HEK293T (cell line): Measurements from ENCODE around the gene NAA38.

Experiments
- BHLHE40 ChIP-seq: fragments of 450-650 bp; IDR thresholded peaks from 2 replicates; pipeline ENCODE4 v1.6.1; 2016; ENCODE audit warnings: mild to moderate bottlenecking, moderate library complexity, borderline replicate concordance
- ELF4 ChIP-seq: fragments of 450-650 bp; IDR thresholded peaks from 2 replicates; pipeline ENCODE4 v1.6.1; 2017; ENCODE audit warnings: antibody characterized with exemption
- FOXA1 ChIP-seq: fragments of 450-650 bp; IDR thresholded peaks from 2 replicates; pipeline ENCODE4 v1.6.1; 2016; ENCODE audit warnings: mild to moderate bottlenecking
- FOXK2 ChIP-seq: fragments of 450-650 bp; IDR thresholded peaks from 2 replicates; pipeline ENCODE4 v1.6.1; 2016; ENCODE audit warnings: mild to moderate bottlenecking
- FOXM1 ChIP-seq: fragments of 450-650 bp; IDR thresholded peaks from 2 replicates; pipeline ENCODE4 v1.6.1; 2017; ENCODE audit warnings: mild to moderate bottlenecking, borderline replicate concordance
- HDGF ChIP-seq: fragments of 450-650 bp; IDR thresholded peaks from 2 replicates; pipeline ENCODE4 v1.6.1; 2017; ENCODE audit warnings: antibody characterized with exemption, borderline replicate concordance
- L3MBTL2 ChIP-seq: fragments of 450-650 bp; conservative IDR thresholded peaks from 2 replicates; pipeline ENCODE4 v1.6.1; 2016; ENCODE audit warnings: mild to moderate bottlenecking
- NFRKB ChIP-seq: fragments of 450-650 bp; IDR thresholded peaks from 2 replicates; pipeline ENCODE4 v1.6.1; 2016; ENCODE audit warnings: mild to moderate bottlenecking, moderate library complexity
- PKNOX1 ChIP-seq: fragments of 450-650 bp; IDR thresholded peaks from 2 replicates; pipeline ENCODE4 v1.6.1; 2016
- SP1 ChIP-seq: fragments of 450-650 bp; IDR thresholded peaks from 2 replicates; pipeline ENCODE4 v1.6.1; 2017
- SUZ12 ChIP-seq: fragments of 450-650 bp; IDR thresholded peaks from 2 replicates; pipeline ENCODE4 v1.6.1; 2016; ENCODE audit warnings: mild to moderate bottlenecking
- TARDBP ChIP-seq: fragments of 450-650 bp; IDR thresholded peaks from 2 replicates; pipeline ENCODE4 v1.6.1; 2016
- ZNF384 ChIP-seq: fragments of 450-650 bp; IDR thresholded peaks from 2 replicates; pipeline ENCODE4 v1.6.1; 2016

GRCh38 chr17:7882068-7882467 is 24.7 kb upstream of the NAA38 start:
- TF ChIP-seq ZNF384 (no peak), TARDBP (no peak), PKNOX1 (no peak), SP1 (no peak), BHLHE40 (no peak), L3MBTL2 (no peak), FOXM1 (no peak), FOXA1 (no peak), HDGF (no peak), FOXK2 (no peak), NFRKB (no peak), SUZ12 (no peak), ELF4 (no peak)
